ENCODE data around the gene ARHGEF19. TPM values are rescaled to one million over a fixed set of nuclear protein-coding genes. Genes with fewer than 3 reads are reported as not detected.

ARHGEF19 gene
- total RNA-seq, 1 experiment from 2014 or later = 21.6 TPM

GRCh38 chr1:16213013-16213412 lies 561 bp upstream of the ARHGEF19 start:
- no peaks in the 10 kb centered on the region; the same call in 1 of the 2 replicates for H3K36me3 ChIP-seq (ENCODE audit: control insufficient read depth, insufficient read depth, low read length)
- peaks cover 26% of the 10 kb centered on the region for H3K4me1 ChIP-seq (ENCODE audit: control insufficient read depth, insufficient read depth, low read length)
- H3K4me3 ChIP-seq (ENCODE audit: low read depth in 2 of 2, low read length in 2 of 2) = no peak overlapping the region
- no peaks in the 10 kb centered on the region for H3K27me3 ChIP-seq (ENCODE audit: control insufficient read depth, insufficient read depth, low read length)
- in situ Hi-C loops (cut with HindIII; ENCODE audit: low pct_unique_long_range_greater_than_20kb, low sequenced_read_pairs) = no loop called here
- no TSS peak for BruUV-seq (replicated peaks)
- DNase-seq (ENCODE audit: low read depth, low spot score) = no peak
- ATAC-seq = no peak
- ChIA-PET CTCF (no interaction called here), POLR2A (no interaction called here)
- intact Hi-C loops (cut with micrococcal nuclease; ENCODE audit: unreplicated experiment) = no loop called here
- H3K9me3 ChIP-seq (ENCODE audit: control insufficient read depth, insufficient read depth, low read depth, low read length) = no peaks in the 10 kb centered on the region
- H3K27ac ChIP-seq (ENCODE audit: low read length) = no peak overlapping the region
- no peak for TF ChIP-seq SIN3A (IDR thresholded peaks at IDR 0.05; ENCODE audit: borderline replicate concordance, insufficient read depth, low read depth, low read length)

- H3K27me3 ChIP-seq (ENCODE audit: control insufficient read depth, insufficient read depth, low read length) = no peaks in the 10 kb centered on the region
- TF ChIP-seq SIN3A (IDR thresholded peaks at IDR 0.05; ENCODE audit: borderline replicate concordance, insufficient read depth, low read depth, low read length) (no peak), REST (IDR thresholded peaks at IDR 0.05; ENCODE audit: insufficient read depth in 1 of 2, low read depth in 2 of 2, low read length in 1 of 2) (no peak), POLR2AphosphoS5 (IDR thresholded peaks at IDR 0.05; ENCODE audit: low read depth, low read length) (no peak), TCF7L2 (IDR thresholded peaks at IDR 0.05; ENCODE audit: low read depth, low read length) (no peak)
- no peak overlapping the region for H3K27ac ChIP-seq (ENCODE audit: low read length)
- intact Hi-C loops (cut with micrococcal nuclease; ENCODE audit: unreplicated experiment) = no loop called here
- ChIA-PET POLR2A (interaction anchor here (0.6 kb wide), 1 partner anchor 111 kb away, joined by 3 read pairs; no protein-coding TSS in a partner anchor), CTCF (no interaction called here)
- BruUV-seq (replicated peaks) = no TSS peak
- ATAC-seq (no peak), DNase-seq (ENCODE audit: low read depth, low spot score) (no peak)
- H3K36me3 ChIP-seq (ENCODE audit: control insufficient read depth, insufficient read depth, low read length) = no peaks in the 10 kb centered on the region; the same call in 1 of the 2 replicates
- in situ Hi-C loops (cut with HindIII; ENCODE audit: low pct_unique_long_range_greater_than_20kb, low sequenced_read_pairs) = no loop called here
- peaks cover 29% of the 10 kb centered on the region for H3K4me1 ChIP-seq (ENCODE audit: control insufficient read depth, insufficient read depth, low read length)
- H3K9me3 ChIP-seq (ENCODE audit: control insufficient read depth, insufficient read depth, low read depth, low read length) = no peaks in the 10 kb centered on the region
- H3K4me3 ChIP-seq (ENCODE audit: low read depth in 2 of 2, low read length in 2 of 2) = no peak overlapping the region
Observed at GRCh38 chr1:16211824-16212223, 628 bp downstream of the ARHGEF19 start.

- Histone ChIP-seq H3K36me3 (ENCODE audit: control insufficient read depth, insufficient read depth, low read length) (no peaks in the 10 kb centered on the region; the same call in 1 of the 2 replicates), H3K9me3 (ENCODE audit: control insufficient read depth, insufficient read depth, low read depth, low read length) (no peaks in the 10 kb centered on the region), H3K4me3 (ENCODE audit: low read depth in 2 of 2, low read length in 2 of 2) (no peak overlapping the region), H3K27ac (ENCODE audit: low read length) (no peak overlapping the region), H3K4me1 (ENCODE audit: control insufficient read depth, insufficient read depth, low read length) (peaks cover 34% of the 10 kb centered on the region), H3K27me3 (ENCODE audit: control insufficient read depth, insufficient read depth, low read length) (no peaks in the 10 kb centered on the region)
- ChIA-PET POLR2A (no interaction called here), CTCF (no interaction called here)
- in situ Hi-C loops (cut with HindIII; ENCODE audit: low pct_unique_long_range_greater_than_20kb, low sequenced_read_pairs) (no loop called here), intact Hi-C loops (cut with micrococcal nuclease; ENCODE audit: unreplicated experiment) (no loop called here)
- TF ChIP-seq TCF7L2 (IDR thresholded peaks at IDR 0.05; ENCODE audit: low read depth, low read length) (no peak), SIN3A (IDR thresholded peaks at IDR 0.05; ENCODE audit: borderline replicate concordance, insufficient read depth, low read depth, low read length) (no peak), REST (IDR thresholded peaks at IDR 0.05; ENCODE audit: insufficient read depth in 1 of 2, low read depth in 2 of 2, low read length in 1 of 2) (no peak), CTCF (IDR thresholded peaks at IDR 0.05) (no peak), POLR2AphosphoS5 (IDR thresholded peaks at IDR 0.05; ENCODE audit: low read depth, low read length) (no peak)
- no TSS peak for BruUV-seq (replicated peaks)
- no peak for DNase-seq (ENCODE audit: low read depth, low spot score)
- ATAC-seq = no peak
Observed at GRCh38 chr1:16210581-16210980, 1.9 kb downstream of the ARHGEF19 start.

Data from Panc1 (cell line).